Activated naive CD8-positive, alpha-beta T cell treated with anti-CD3 and anti-CD28 coated beads, Interleukin-2, amount 10 ng/mL, durations not matched to agents 7 days and 5 days (primary cell): ENCODE data around the gene ISCA1. TPM values are rescaled to one million over a fixed set of nuclear protein-coding genes. Genes with fewer than 3 reads are reported as not detected.
"Not testable (repeated sequence)": the region's sequence is repeated elsewhere in the genome, so short reads cannot be mapped to it uniquely, and the experiment has no call there.

Experiments used
- ATAC-seq: fragments of 150-1000 bp; cut with Tn5 transposase; one replicate; pipeline ENCODE4 v1.10.0; 2021; ENCODE audit warnings: low read depth, moderate library complexity
- POLR2A ChIA-PET: fragments of 350-600 bp; sonication (Branson Sonifier 250); formaldehyde crosslinking; loops from one replicate; lab custom pipeline; 2021; ENCODE audit warnings: antibody characterized with exemption; lab: Charles Lee
- DNase-seq: peaks from one replicate; pipeline ENCODE4 v3.0.0; 2021
- H3K27ac Mint-ChIP-seq: one replicate; pipeline ENCODE4 v1.8.0; 2022; ENCODE audit warnings: mild to moderate bottlenecking, mixed read lengths
- H3K27me3 Mint-ChIP-seq: one replicate; pipeline ENCODE4 v1.8.0; 2022; ENCODE audit warnings: mild to moderate bottlenecking, moderate library complexity, mixed read lengths
- H3K36me3 Mint-ChIP-seq: one replicate; pipeline ENCODE4 v1.8.0; 2021; ENCODE audit warnings: mild to moderate bottlenecking, mixed read lengths
- H3K4me1 Mint-ChIP-seq: one replicate; pipeline ENCODE4 v1.8.0; 2021; ENCODE audit warnings: mixed read lengths
- H3K4me3 Mint-ChIP-seq: one replicate; pipeline ENCODE4 v1.8.0; 2022; ENCODE audit warnings: mild to moderate bottlenecking, moderate library complexity, mixed read lengths
- H3K9me3 Mint-ChIP-seq: one replicate; pipeline ENCODE4 v1.8.0; 2021; ENCODE audit warnings: mixed read lengths
- total RNA-seq, 2 experiments: library from RNA; stranded (reverse); gene quantifications; one replicate each; pipeline ENCODE4 v1.2.3, GENCODE V29; 2021

The ISCA1 gene
- total RNA-seq, 2 experiments from 2014 or later = 21.2 to 24.5 TPM

- Mint-ChIP-seq H3K27me3 (no peaks in the 10 kb centered on the region), H3K4me3 (no peak overlapping the region), H3K27ac (no peak overlapping the region), H3K4me1 (peaks cover 13% of the 10 kb centered on the region), H3K9me3 (no peaks in the 10 kb centered on the region), H3K36me3 (peaks cover 42% of the 10 kb centered on the region)
- ATAC-seq (no peak), DNase-seq (no peak)
- POLR2A ChIA-PET = interaction anchor here (1.5 kb wide), 1 partner anchor 17 kb away, joined by 3 read pairs; no protein-coding TSS in a partner anchor
Observed at GRCh38 chr9:86304236-86304730, 21.9 kb upstream of the ISCA1 start.

GRCh38 chr9:86303316-86303975 is 21.1 kb upstream of the ISCA1 start:
- peak overlapping the region; percentile 28 for H3K4me3 Mint-ChIP-seq

GRCh38 chr9:86301686-86302085 is 19.3 kb upstream of the ISCA1 start:
- Mint-ChIP-seq H3K4me3 (no peak overlapping the region), H3K36me3 (peaks cover 46% of the 10 kb centered on the region), H3K4me1 (peaks cover 15% of the 10 kb centered on the region), H3K27me3 (no peaks in the 10 kb centered on the region), H3K9me3 (no peaks in the 10 kb centered on the region), H3K27ac (no peak overlapping the region)
- ATAC-seq (no peak), DNase-seq (no peak)
- POLR2A ChIA-PET = no interaction called here

More at GRCh38 chr9:86303316-86303975, 21.1 kb upstream of the ISCA1 start:
- Mint-ChIP-seq H3K4me1 (peaks cover 13% of the 10 kb centered on the region), H3K27ac (peak overlapping the region; percentile 50), H3K36me3 (peaks cover 43% of the 10 kb centered on the region), H3K27me3 (no peaks in the 10 kb centered on the region), H3K9me3 (no peaks in the 10 kb centered on the region)
- ATAC-seq (peak; percentile 97), DNase-seq (no peak)
- POLR2A ChIA-PET = interaction anchor here (1.5 kb wide), 1 partner anchor 18 kb away, joined by 3 read pairs; no protein-coding TSS in a partner anchor

- Mint-ChIP-seq H3K27me3 (no peaks in the 10 kb centered on the region), H3K9me3 (no peaks in the 10 kb centered on the region), H3K27ac (no peak overlapping the region), H3K4me1 (peaks cover 15% of the 10 kb centered on the region), H3K4me3 (no peak overlapping the region), H3K36me3 (peaks cover 39% of the 10 kb centered on the region)
- ATAC-seq (no peak), DNase-seq (no peak)
- POLR2A ChIA-PET = interaction anchor here (2.3 kb wide), 1 partner anchor 18 kb away, joined by 10 read pairs; the partner anchor contains the start of gene ISCA1
Observed at GRCh38 chr9:86300701-86301100, 18.4 kb upstream of the ISCA1 start.

GRCh38 chr9:86298873-86299272 is 16.5 kb upstream of the ISCA1 start:
- peaks cover 12% of the 10 kb centered on the region for H3K4me1 Mint-ChIP-seq
- H3K27me3 Mint-ChIP-seq = no peaks in the 10 kb centered on the region
- no peak overlapping the region for H3K4me3 Mint-ChIP-seq
- POLR2A ChIA-PET = interaction anchor here (2.3 kb wide), 1 partner anchor 16 kb away, joined by 10 read pairs; the partner anchor contains the start of gene ISCA1
- H3K27ac Mint-ChIP-seq = no peak overlapping the region
- no peaks in the 10 kb centered on the region for H3K9me3 Mint-ChIP-seq
- DNase-seq = no peak
- peaks cover 37% of the 10 kb centered on the region for H3K36me3 Mint-ChIP-seq
- ATAC-seq = no peak

GRCh38 chr9:86290341-86290740 is 8.0 kb upstream of the ISCA1 start:
- DNase-seq, ATAC-seq, H3K27me3 Mint-ChIP-seq, POLR2A ChIA-PET, H3K27ac Mint-ChIP-seq, H3K9me3 Mint-ChIP-seq, H3K4me1 Mint-ChIP-seq, H3K36me3 Mint-ChIP-seq, H3K4me3 Mint-ChIP-seq: not testable (repeated sequence)

- H3K27ac Mint-ChIP-seq = no peak overlapping the region
- no peak for ATAC-seq
Observed at GRCh38 chr9:86288499-86289198, 6.3 kb upstream of the ISCA1 start.

GRCh38 chr9:86287013-86287412 is 4.7 kb upstream of the ISCA1 start:
- no peaks in the 10 kb centered on the region for H3K9me3 Mint-ChIP-seq
- H3K4me3 Mint-ChIP-seq = no peak overlapping the region
- H3K36me3 Mint-ChIP-seq = peaks cover 4% of the 10 kb centered on the region
- H3K27ac Mint-ChIP-seq = no peak overlapping the region
- H3K4me1 Mint-ChIP-seq = peaks cover 9% of the 10 kb centered on the region
- no peak for DNase-seq
- no peak for ATAC-seq
- POLR2A ChIA-PET = no interaction called here
- no peaks in the 10 kb centered on the region for H3K27me3 Mint-ChIP-seq

More at GRCh38 chr9:86288499-86289198, 6.3 kb upstream of the ISCA1 start:
- DNase-seq = no peak
- H3K27me3 Mint-ChIP-seq = no peaks in the 10 kb centered on the region
- H3K9me3 Mint-ChIP-seq = no peaks in the 10 kb centered on the region
- peaks cover 2% of the 10 kb centered on the region for H3K4me1 Mint-ChIP-seq
- POLR2A ChIA-PET = no interaction called here
- no peak overlapping the region for H3K4me3 Mint-ChIP-seq
- peaks cover 4% of the 10 kb centered on the region for H3K36me3 Mint-ChIP-seq

- Mint-ChIP-seq H3K27ac (no peak overlapping the region), H3K4me1 (peaks cover 13% of the 10 kb centered on the region), H3K9me3 (no peaks in the 10 kb centered on the region), H3K36me3 (peaks cover 4% of the 10 kb centered on the region), H3K27me3 (no peaks in the 10 kb centered on the region), H3K4me3 (no peak overlapping the region)
- POLR2A ChIA-PET = no interaction called here
- DNase-seq = no peak
- no peak for ATAC-seq
Observed at GRCh38 chr9:86286278-86286677, 3.9 kb upstream of the ISCA1 start.

- Mint-ChIP-seq H3K9me3 (no peaks in the 10 kb centered on the region), H3K4me3 (no peak overlapping the region), H3K27ac (no peak overlapping the region), H3K36me3 (peaks cover 4% of the 10 kb centered on the region), H3K27me3 (no peaks in the 10 kb centered on the region), H3K4me1 (peaks cover 18% of the 10 kb centered on the region)
- POLR2A ChIA-PET = no interaction called here
- DNase-seq (no peak), ATAC-seq (no peak)
Observed at GRCh38 chr9:86285261-86285660, 2.9 kb upstream of the ISCA1 start.

- DNase-seq (no peak), ATAC-seq (no peak)
- Mint-ChIP-seq H3K9me3 (no peaks in the 10 kb centered on the region), H3K4me1 (peaks cover 31% of the 10 kb centered on the region), H3K4me3 (peak overlapping the region; percentile 94), H3K27me3 (no peaks in the 10 kb centered on the region), H3K27ac (peak overlapping the region; percentile 95), H3K36me3 (peaks cover 13% of the 10 kb centered on the region)
- POLR2A ChIA-PET = interaction anchor here (0.6 to 1.4 kb wide), 11 partner anchors 16 to 478 kb away, joined by 3 to 10 read pairs (median 4); partner anchors contain the start of gene NAA35
Observed at GRCh38 chr9:86282979-86283535, 719 bp upstream of the ISCA1 start.

GRCh38 chr9:86281593-86282076 is 703 bp downstream of the ISCA1 start:
- ATAC-seq (no peak), DNase-seq (peak; percentile 83)
- POLR2A ChIA-PET = interaction anchor here (1.4 kb wide), 4 partner anchors 15 to 59 kb away, joined by 4 to 10 read pairs (median 6); no protein-coding TSS in a partner anchor
- Mint-ChIP-seq H3K4me1 (peaks cover 31% of the 10 kb centered on the region), H3K36me3 (peaks cover 12% of the 10 kb centered on the region), H3K4me3 (peak overlapping the region; percentile 94), H3K27ac (peak overlapping the region; percentile 82), H3K27me3 (no peaks in the 10 kb centered on the region), H3K9me3 (no peaks in the 10 kb centered on the region)

GRCh38 chr9:86280580-86280979 is 1.8 kb downstream of the ISCA1 start:
- DNase-seq (no peak), ATAC-seq (no peak)
- H3K36me3 Mint-ChIP-seq = peaks cover 12% of the 10 kb centered on the region
- POLR2A ChIA-PET = no interaction called here
- H3K4me3 Mint-ChIP-seq = peak overlapping the region; percentile 10
- no peaks in the 10 kb centered on the region for H3K27me3 Mint-ChIP-seq
- peaks cover 31% of the 10 kb centered on the region for H3K4me1 Mint-ChIP-seq
- H3K9me3 Mint-ChIP-seq = no peaks in the 10 kb centered on the region
- peak overlapping the region; percentile 82 for H3K27ac Mint-ChIP-seq
